ENCODE measurements around the gene AMN.

Gene AMN

DNA sequence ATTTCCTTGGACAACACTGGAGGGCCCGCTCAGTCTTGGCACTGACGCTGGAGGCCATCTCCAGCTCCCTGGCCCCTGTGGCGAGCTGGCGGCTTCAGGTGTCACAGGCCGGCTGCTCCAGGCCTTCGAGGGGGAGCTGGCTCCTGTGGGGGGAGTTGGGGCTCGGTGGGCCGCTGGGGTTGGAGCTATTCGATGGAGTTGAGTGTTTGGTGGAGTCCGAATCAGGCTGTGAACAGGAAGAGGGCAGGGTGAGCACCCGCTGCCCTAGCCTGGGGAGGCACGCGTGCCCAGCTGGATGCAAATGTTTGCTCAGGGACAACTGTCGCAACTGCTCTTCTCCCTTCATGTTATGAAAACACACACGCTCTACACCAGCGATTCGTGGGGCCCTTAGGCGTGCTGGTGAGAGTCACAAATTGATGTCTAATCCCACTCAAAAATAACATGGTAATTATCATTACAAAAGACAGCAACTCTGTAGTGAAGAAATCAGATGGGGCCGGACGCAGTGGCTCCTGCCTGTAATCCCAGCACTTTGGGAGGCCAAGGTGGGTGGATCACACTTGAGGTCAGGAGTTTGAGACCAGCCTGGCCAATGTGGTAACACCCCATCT is 11.3 kb downstream of the AMN start:
- H3K4me3 ChIP-seq (ENCODE audit: severe bottlenecking): no peak overlapping the region
- H3K27ac ChIP-seq (ENCODE audit: poor library complexity, severe bottlenecking): no peak overlapping the region
- H3K9me3 ChIP-seq (ENCODE audit: severe bottlenecking): no peaks in the 10 kb centered on the region
- peaks cover 17% of the 10 kb centered on the region for H3K27me3 ChIP-seq (ENCODE audit: insufficient read depth, poor library complexity, severe bottlenecking)
- ATAC-seq (ENCODE audit: low read depth): no peak
- TF ChIP-seq, protein P1, sequence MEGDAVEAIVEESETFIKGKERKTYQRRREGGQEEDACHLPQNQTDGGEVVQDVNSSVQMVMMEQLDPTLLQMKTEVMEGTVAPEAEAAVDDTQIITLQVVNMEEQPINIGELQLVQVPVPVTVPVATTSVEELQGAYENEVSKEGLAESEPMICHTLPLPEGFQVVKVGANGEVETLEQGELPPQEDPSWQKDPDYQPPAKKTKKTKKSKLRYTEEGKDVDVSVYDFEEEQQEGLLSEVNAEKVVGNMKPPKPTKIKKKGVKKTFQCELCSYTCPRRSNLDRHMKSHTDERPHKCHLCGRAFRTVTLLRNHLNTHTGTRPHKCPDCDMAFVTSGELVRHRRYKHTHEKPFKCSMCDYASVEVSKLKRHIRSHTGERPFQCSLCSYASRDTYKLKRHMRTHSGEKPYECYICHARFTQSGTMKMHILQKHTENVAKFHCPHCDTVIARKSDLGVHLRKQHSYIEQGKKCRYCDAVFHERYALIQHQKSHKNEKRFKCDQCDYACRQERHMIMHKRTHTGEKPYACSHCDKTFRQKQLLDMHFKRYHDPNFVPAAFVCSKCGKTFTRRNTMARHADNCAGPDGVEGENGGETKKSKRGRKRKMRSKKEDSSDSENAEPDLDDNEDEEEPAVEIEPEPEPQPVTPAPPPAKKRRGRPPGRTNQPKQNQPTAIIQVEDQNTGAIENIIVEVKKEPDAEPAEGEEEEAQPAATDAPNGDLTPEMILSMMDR (IDR thresholded peaks at IDR 0.05; ENCODE audit: poor library complexity, severe bottlenecking): no peak
- H3K4me1 ChIP-seq (ENCODE audit: insufficient read depth, poor library complexity, severe bottlenecking): no peaks in the 10 kb centered on the region
- H3K36me3 ChIP-seq (ENCODE audit: low read depth): peaks cover 27% of the 10 kb centered on the region; the same call in 1 of the 2 replicates
- DNase-seq (ENCODE audit: low spot score): no peak

DNA sequence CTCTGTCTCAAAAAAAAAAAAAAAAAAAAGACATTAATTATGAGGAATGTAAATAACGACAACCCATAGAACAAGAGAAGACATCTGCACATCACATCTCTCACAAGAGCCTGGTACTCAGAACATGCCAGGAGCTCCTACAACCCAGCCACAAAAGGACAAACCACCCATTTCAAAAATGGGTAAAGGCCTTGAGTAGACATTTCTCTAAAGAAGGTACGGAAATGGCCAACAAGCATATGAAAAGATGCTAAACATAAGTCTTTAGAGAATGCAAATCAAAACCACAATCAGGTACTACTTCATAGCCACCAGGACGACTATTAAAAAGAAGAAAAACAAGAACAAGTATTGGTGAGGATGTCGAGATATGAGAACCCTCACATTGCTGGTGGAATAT is 13.3 kb downstream of the AMN start:
- no peaks in the 10 kb centered on the region for H3K4me1 ChIP-seq (ENCODE audit: insufficient read depth, poor library complexity, severe bottlenecking)
- H3K27me3 ChIP-seq (ENCODE audit: insufficient read depth, poor library complexity, severe bottlenecking): no peaks in the 10 kb centered on the region
- no peak overlapping the region for H3K4me3 ChIP-seq (ENCODE audit: severe bottlenecking)
- H3K27ac ChIP-seq (ENCODE audit: poor library complexity, severe bottlenecking): no peak overlapping the region
- peaks cover 38% of the 10 kb centered on the region for H3K36me3 ChIP-seq (ENCODE audit: low read depth)
- TF ChIP-seq, protein P1 (IDR thresholded peaks at IDR 0.05; ENCODE audit: poor library complexity, severe bottlenecking): no peak
- DNase-seq (ENCODE audit: low spot score): no peak
- no peaks in the 10 kb centered on the region for H3K9me3 ChIP-seq (ENCODE audit: severe bottlenecking)
- ATAC-seq (ENCODE audit: low read depth): no peak

DNA sequence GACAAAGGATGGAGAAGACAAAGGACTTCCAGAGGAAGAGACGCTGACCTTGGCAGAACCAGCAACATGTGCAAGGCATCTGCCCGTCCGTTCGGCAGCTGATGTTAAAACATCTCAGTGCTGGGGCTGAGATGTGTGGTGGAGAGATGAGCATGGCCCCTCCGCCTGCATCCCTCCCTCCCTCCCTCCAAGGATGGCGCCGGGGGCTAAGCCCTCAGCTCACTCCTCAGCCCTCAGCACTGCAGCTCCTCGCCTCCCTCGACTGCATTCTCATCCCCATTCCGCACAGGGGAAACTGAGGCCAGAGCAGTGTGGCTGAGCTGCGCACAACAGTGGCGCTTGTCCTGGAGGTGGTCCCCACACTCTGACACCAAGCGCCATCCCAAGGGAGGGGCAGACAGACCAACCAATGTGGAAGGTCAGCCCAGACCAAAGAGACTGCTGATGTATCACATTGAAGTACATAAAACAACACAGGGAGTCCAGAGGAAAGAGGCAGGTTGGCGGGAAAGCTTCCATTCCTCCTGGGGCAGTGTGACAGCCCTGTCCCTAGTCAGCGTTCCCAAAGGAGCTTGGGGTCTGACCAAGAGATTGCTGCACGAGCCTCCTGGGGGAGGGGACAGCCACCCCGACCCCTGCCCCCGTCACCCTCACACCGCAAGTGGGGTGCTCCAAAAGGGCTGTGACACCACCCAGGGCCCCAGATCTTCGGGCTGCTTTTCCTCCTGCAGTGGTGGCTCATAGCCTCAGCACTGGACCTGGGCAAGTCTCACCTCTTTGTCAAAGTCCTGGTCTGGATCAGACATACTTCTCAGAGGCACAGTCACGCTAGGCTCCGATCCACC is 15.1 kb downstream of the AMN start:
- Histone ChIP-seq H3K4me3 (ENCODE audit: severe bottlenecking) (no peak overlapping the region), H3K9me3 (ENCODE audit: severe bottlenecking) (no peaks in the 10 kb centered on the region), H3K27ac (ENCODE audit: poor library complexity, severe bottlenecking) (no peak overlapping the region), H3K27me3 (ENCODE audit: insufficient read depth, poor library complexity, severe bottlenecking) (no peaks in the 10 kb centered on the region), H3K36me3 (ENCODE audit: low read depth) (peaks cover 54% of the 10 kb centered on the region), H3K4me1 (ENCODE audit: insufficient read depth, poor library complexity, severe bottlenecking) (no peaks in the 10 kb centered on the region)
- no peak for DNase-seq (ENCODE audit: low spot score)
- no peak; the same call in 2 of the 3 replicates for ATAC-seq (ENCODE audit: low read depth)
- TF ChIP-seq, protein P1 (IDR thresholded peaks at IDR 0.05; ENCODE audit: poor library complexity, severe bottlenecking): no peak

DNA sequence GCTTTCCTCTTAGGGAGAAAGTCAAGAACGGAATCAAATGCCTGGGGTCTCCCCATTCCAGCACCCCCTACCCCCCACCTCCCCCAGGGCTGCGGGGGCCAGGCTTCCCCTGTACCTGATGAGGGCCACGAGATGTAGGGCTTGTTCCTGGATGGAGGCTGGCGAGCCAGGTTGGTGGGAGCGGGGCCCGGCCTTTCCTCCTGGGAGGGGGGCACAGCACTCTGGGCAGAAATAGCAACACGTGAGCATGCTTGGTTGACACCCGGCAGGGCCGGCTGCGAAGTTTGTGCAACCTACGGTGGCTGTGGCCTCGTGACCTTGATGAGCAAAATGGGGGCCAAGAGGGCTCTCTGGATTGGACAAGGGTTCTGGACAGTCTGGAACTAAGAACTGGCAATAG is 15.7 kb downstream of the AMN start:
- H3K27ac ChIP-seq (ENCODE audit: poor library complexity, severe bottlenecking): no peak overlapping the region
- no peak overlapping the region for H3K4me3 ChIP-seq (ENCODE audit: severe bottlenecking)
- H3K36me3 ChIP-seq (ENCODE audit: low read depth): peaks cover 59% of the 10 kb centered on the region
- TF ChIP-seq, protein P1 (IDR thresholded peaks at IDR 0.05; ENCODE audit: poor library complexity, severe bottlenecking): no peak
- no peaks in the 10 kb centered on the region for H3K27me3 ChIP-seq (ENCODE audit: insufficient read depth, poor library complexity, severe bottlenecking)
- no peaks in the 10 kb centered on the region for H3K9me3 ChIP-seq (ENCODE audit: severe bottlenecking)
- DNase-seq (ENCODE audit: low spot score) (peak; percentile 53), ATAC-seq (ENCODE audit: low read depth) (no peak)
- no peaks in the 10 kb centered on the region for H3K4me1 ChIP-seq (ENCODE audit: insufficient read depth, poor library complexity, severe bottlenecking)

DNA sequence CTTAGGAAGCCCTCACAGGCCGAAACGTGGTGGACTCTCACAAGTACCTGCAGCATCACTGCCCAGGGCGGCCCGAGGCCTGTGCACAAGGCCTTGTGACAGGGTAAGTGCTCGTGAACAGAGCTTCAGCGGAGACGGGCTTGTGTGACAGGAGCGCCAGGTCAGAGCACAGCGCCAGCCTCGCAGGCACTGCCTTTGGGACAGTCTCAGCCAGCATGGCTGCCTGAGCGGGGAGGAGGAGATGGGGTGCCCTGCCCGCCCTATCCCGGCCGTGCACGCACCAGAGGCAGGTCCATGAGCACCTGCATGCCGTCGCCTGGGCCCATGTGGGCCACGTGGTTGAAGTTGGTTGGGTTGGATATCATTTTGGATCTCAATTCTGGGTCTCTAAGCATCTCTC is 16.9 kb downstream of the AMN start:
- H3K4me1 ChIP-seq (ENCODE audit: insufficient read depth, poor library complexity, severe bottlenecking): no peaks in the 10 kb centered on the region
- peak; percentile 75 for DNase-seq (ENCODE audit: low spot score)
- no peak overlapping the region for H3K27ac ChIP-seq (ENCODE audit: poor library complexity, severe bottlenecking)
- H3K9me3 ChIP-seq (ENCODE audit: severe bottlenecking): no peaks in the 10 kb centered on the region
- no peak for ATAC-seq (ENCODE audit: low read depth)
- peaks cover 68% of the 10 kb centered on the region for H3K36me3 ChIP-seq (ENCODE audit: low read depth)
- TF ChIP-seq, protein P1 (IDR thresholded peaks at IDR 0.05; ENCODE audit: poor library complexity, severe bottlenecking): no peak
- no peak overlapping the region for H3K4me3 ChIP-seq (ENCODE audit: severe bottlenecking)
- H3K27me3 ChIP-seq (ENCODE audit: insufficient read depth, poor library complexity, severe bottlenecking): no peaks in the 10 kb centered on the region

Data from RWPE2 (cell line).